SK-N-SH (cell line): ENCODE data around the gene GRIPAP1. TPM values are rescaled to one million over a fixed set of nuclear protein-coding genes. Genes with fewer than 3 reads are reported as not detected.
A peak's percentile ranks its signal among the peaks of the same experiment; 100 is the strongest.

Experiments used
- CTCF ChIA-PET: fragments of 300-600, 350-600 bp; formaldehyde crosslinking; extraction: SDS; loops from one replicate; lab custom pipeline; 2021; lab: Yijun Ruan, JAX
- POLR2A ChIA-PET: fragments of 350-600 bp; sonication (Branson Sonifier 250); formaldehyde crosslinking; extraction: SDS; loops from one replicate; lab custom pipeline; 2020; ENCODE audit warnings: antibody characterized with exemption, inconsistent platforms; lab: Yijun Ruan, JAX
- DNase-seq: peaks from one replicate; pipeline ENCODE4 v3.0.0; 2012
- H2AFZ ChIP-seq: fragments of 200-600 bp; sonication (generic); 2 replicates; pipeline ENCODE4 v1.8.1; 2016; ENCODE audit warnings: antibody characterized with exemption, mild to moderate bottlenecking, low read depth
- H3F3A ChIP-seq: fragments of 200-600 bp; sonication (generic); replicated peaks from 2 replicates; pipeline ENCODE3; 2016; ENCODE audit warnings: antibody characterized with exemption, mild to moderate bottlenecking; ENCODE audit not compliant: insufficient read depth
- H3K27ac ChIP-seq, 2 experiments: fragments of 200-500 bp in 1 of 2; fragments of 200-600 bp in 1 of 2; sonication (Bioruptor generic) in 1 of 2; sonication (generic), shearing (Covaris generic) in 1 of 2; 2 replicates each; pipeline versions ENCODE4 v1.5.1 to v1.6.1; 2014 to 2016; ENCODE audit warnings: low read depth in 2 of 2, inconsistent platforms in 1 of 2, low read length in 1 of 2, mild to moderate bottlenecking in 1 of 2, mixed read lengths in 1 of 2
- H3K27me3 ChIP-seq: fragments of 200-600 bp; sonication (generic), shearing (Covaris generic); 2 replicates; pipeline ENCODE4 v1.6.1; 2016; ENCODE audit warnings: mixed run types; ENCODE audit not compliant: insufficient read depth
- H3K36me3 ChIP-seq, 2 experiments: fragments of 200-500 bp in 1 of 2; fragments of 200-600 bp in 1 of 2; sonication (Bioruptor generic) in 1 of 2; sonication (generic) in 1 of 2; replicated peaks in 1 of 2; 2 replicates each; pipeline versions ENCODE3 to v1.5.1; 2014 to 2016; ENCODE audit warnings: low read length in 1 of 2, mild to moderate bottlenecking in 1 of 2; ENCODE audit not compliant: insufficient read depth in 2 of 2, control insufficient read depth in 1 of 2
- H3K4me1 ChIP-seq, 2 experiments: fragments of 200-500 bp in 1 of 2; fragments of 200-600 bp in 1 of 2; sonication (Bioruptor generic) in 1 of 2; sonication (generic), shearing (Covaris generic) in 1 of 2; 2 replicates each; pipeline versions ENCODE4 v1.5.1 to v1.6.1; 2014 to 2016; ENCODE audit warnings: low read depth in 1 of 2, low read length in 1 of 2, mixed run types in 1 of 2; ENCODE audit not compliant: insufficient read depth in 2 of 2, control insufficient read depth in 1 of 2
- H3K4me2 ChIP-seq: fragments of 200-600 bp; sonication (generic), shearing (Covaris generic); 2 replicates; pipeline ENCODE4 v1.6.1; 2017; ENCODE audit warnings: mixed run types
- H3K4me3 ChIP-seq, 2 experiments: fragments of 200-500 bp in 1 of 2; fragments of 200-600 bp in 1 of 2; sonication (Bioruptor generic) in 1 of 2; sonication (generic), shearing (Covaris generic) in 1 of 2; 2 replicates each; pipeline versions ENCODE4 v1.5.1 to v1.8.1; 2014 to 2016; ENCODE audit warnings: low read depth in 2 of 2, inconsistent platforms in 1 of 2, low read length in 1 of 2, mild to moderate bottlenecking in 1 of 2, mixed read lengths in 1 of 2, moderate library complexity in 1 of 2
- H3K79me2 ChIP-seq: fragments of 200-600 bp; sonication (generic); 2 replicates; pipeline ENCODE4 v1.8.1; 2017; ENCODE audit warnings: mild to moderate bottlenecking; ENCODE audit not compliant: insufficient read depth
- H3K9ac ChIP-seq: fragments of 200-600 bp; sonication (generic); 2 replicates; pipeline ENCODE4 v1.6.1; 2017; ENCODE audit warnings: mixed run types
- H3K9me2 ChIP-seq: fragments of 200-600 bp; sonication (generic); 2 replicates; pipeline ENCODE4 v1.6.1; 2017; ENCODE audit warnings: mixed run types
- H3K9me3 ChIP-seq: fragments of 200-600 bp; sonication (generic); 2 replicates; pipeline ENCODE4 v1.6.1; 2017; ENCODE audit warnings: mixed run types, mild to moderate bottlenecking, moderate library complexity
- H4K20me1 ChIP-seq: fragments of 200-600 bp; sonication (generic); 2 replicates; pipeline ENCODE4 v1.6.1; 2017; ENCODE audit warnings: mild to moderate bottlenecking, mixed run types; ENCODE audit not compliant: insufficient read depth
- CHD2 ChIP-seq: fragments of 150-350 bp; IDR thresholded peaks from 2 replicates; pipeline ENCODE4 v1.6.1; 2018; ENCODE audit warnings: low read length; ENCODE audit not compliant: partially characterized antibody
- CTCF ChIP-seq: fragments of 200-600 bp; sonication (generic); IDR thresholded peaks from 2 replicates; pipeline ENCODE4 v1.6.1; 2017; ENCODE audit warnings: antibody characterized with exemption, mild to moderate bottlenecking, moderate library complexity
- ELF1 ChIP-seq: IDR thresholded peaks from 2 replicates; pipeline ENCODE4 v1.4.0; 2012
- FOXJ3 ChIP-seq: sonication (generic); formaldehyde crosslinking; IDR thresholded peaks from 2 replicates; pipeline ENCODE4 v1.5.1; 2020; ENCODE audit warnings: mild to moderate bottlenecking, missing genetic modification reagents
- GABPA ChIP-seq: IDR thresholded peaks from 2 replicates; pipeline ENCODE4 v1.4.0; 2012; ENCODE audit warnings: low read depth, mild to moderate bottlenecking
- MEF2A ChIP-seq: IDR thresholded peaks from 2 replicates; pipeline ENCODE4 v1.4.0; 2012; ENCODE audit warnings: low read depth, borderline replicate concordance
- REST ChIP-seq: IDR thresholded peaks from 2 replicates; pipeline ENCODE4 v1.6.1; 2012; ENCODE audit warnings: mild to moderate bottlenecking, low read depth, low read length, moderate library complexity
- TAF1 ChIP-seq: IDR thresholded peaks from 2 replicates; pipeline ENCODE4 v1.6.1; 2012; ENCODE audit warnings: low read depth, mild to moderate bottlenecking, low read length, moderate library complexity, borderline replicate concordance
- TCF12 ChIP-seq: IDR thresholded peaks from 2 replicates; pipeline ENCODE4 v1.4.0; 2012
- WGBS: methylation state at CpG from one replicate; pipeline ENCODE4 v1.1.6; 2017; ENCODE audit warnings: low lambda C conversion rate; 5-methylcytosine and 5-hydroxymethylcytosine counted together
- polyA plus RNA-seq, 3 experiments: library from polyadenylated mRNA; depleted of rRNA; stranded (reverse); fragments of >200 nt; gene quantifications; 2 replicates each; pipeline ENCODE4 v1.2.3, GENCODE V29; 2012
- TF ChIP-seq, protein P1 (sequence below): fragments of 150-350 bp; IDR thresholded peaks from 2 replicates; pipeline ENCODE4 v1.6.1; 2016; ENCODE audit warnings: mild to moderate bottlenecking, low read depth, low read length

The GRIPAP1 gene
- polyA plus RNA-seq, 1 of the 3 experiments (the other 2 are of a cell fraction) = 63.6 TPM

DNA sequence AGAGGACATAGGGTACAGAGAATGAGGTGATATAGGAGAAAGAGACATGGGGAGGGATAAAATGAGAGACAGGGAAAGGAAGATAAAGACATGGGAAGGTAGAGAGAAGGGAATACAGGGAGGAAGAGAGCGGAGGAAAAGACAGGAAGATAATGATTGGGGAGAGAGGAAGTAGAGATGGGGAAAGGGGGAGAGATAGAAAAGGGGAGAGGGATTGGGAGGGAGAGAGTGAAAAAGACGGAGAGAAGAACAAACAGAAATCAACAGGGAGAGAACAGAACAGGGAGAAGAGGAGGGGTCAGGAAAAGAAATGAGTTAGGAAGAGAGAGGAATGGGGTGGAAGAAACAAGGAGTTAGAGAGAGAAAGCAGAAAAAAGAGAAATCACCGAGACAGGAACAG, 4.6 kb downstream of the GRIPAP1 start (continued):
- TF ChIP-seq CTCF = no peak
- no peak for TF ChIP-seq ELF1
- TF ChIP-seq MEF2A = no peak
- TF ChIP-seq, protein P1, sequence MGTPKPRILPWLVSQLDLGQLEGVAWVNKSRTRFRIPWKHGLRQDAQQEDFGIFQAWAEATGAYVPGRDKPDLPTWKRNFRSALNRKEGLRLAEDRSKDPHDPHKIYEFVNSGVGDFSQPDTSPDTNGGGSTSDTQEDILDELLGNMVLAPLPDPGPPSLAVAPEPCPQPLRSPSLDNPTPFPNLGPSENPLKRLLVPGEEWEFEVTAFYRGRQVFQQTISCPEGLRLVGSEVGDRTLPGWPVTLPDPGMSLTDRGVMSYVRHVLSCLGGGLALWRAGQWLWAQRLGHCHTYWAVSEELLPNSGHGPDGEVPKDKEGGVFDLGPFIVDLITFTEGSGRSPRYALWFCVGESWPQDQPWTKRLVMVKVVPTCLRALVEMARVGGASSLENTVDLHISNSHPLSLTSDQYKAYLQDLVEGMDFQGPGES = no peak
- no peak for TF ChIP-seq FOXJ3 (CRISPR knock-in tag)
- TF ChIP-seq GABPA = no peak
- TF ChIP-seq, all 33 proteins: peak for 0

GRCh38 chrX:48996969-48997368, 5.1 kb downstream of the GRIPAP1 start:
- no peaks in the 10 kb centered on the region for H3K9me2 ChIP-seq
- TF ChIP-seq FOXJ3 (CRISPR knock-in tag) (no peak), TCF12 (no peak), REST (peak; percentile 94), TAF1 (no peak), CHD2 (no peak)
- TF ChIP-seq, protein P1 = no peak
- TF ChIP-seq, all 33 proteins: peak for 1
- Histone ChIP-seq H3K4me3 (no peak overlapping the region), H3F3A (no peaks in the 10 kb centered on the region), H3K9ac (no peak overlapping the region), H3K4me1 (peaks cover 0 to 8% of the 10 kb centered on the region in 2 experiments; a peak in 1 of 4 replicates), H4K20me1 (no peaks in the 10 kb centered on the region), H3K9me3 (no peaks in the 10 kb centered on the region), H2AFZ (no peak overlapping the region), H3K79me2 (peaks cover 17% of the 10 kb centered on the region; the same call in 1 of the 2 replicates), H3K36me3 (peaks cover 31% of the 10 kb centered on the region in 2 experiments), H3K27ac (no peak overlapping the region), H3K4me2 (no peak overlapping the region), H3K27me3 (no peaks in the 10 kb centered on the region)
- WGBS = 91% methylated on average over 6 of the region's 6 CpGs
- CTCF ChIA-PET = no interaction called here
- POLR2A ChIA-PET = no interaction called here
- DNase-seq = no peak
